NCI-H146 (cell line): ENCODE data around the gene SH3GL1.

Experiments
- DNase-seq: peaks from one replicate; lab custom pipeline; 2025; lab: John Stamatoyannopoulos, UW

SH3GL1 gene

GRCh38 chr19:4375164-4376027 lies 25.0 kb downstream of the SH3GL1 start:
- DNase-seq, result peak; percentile 54

- no peak for DNase-seq
Measured at GRCh38 chr19:4374498-4375163, 25.7 kb downstream of the SH3GL1 start.

- DNase-seq, result no peak
Measured at GRCh38 chr19:4373601-4374497, 26.5 kb downstream of the SH3GL1 start.

- no peak for DNase-seq
Measured at GRCh38 chr19:4373013-4373367, 27.4 kb downstream of the SH3GL1 start.

- no peak for DNase-seq
Measured at GRCh38 chr19:4372165-4373012, 28.0 kb downstream of the SH3GL1 start.

- DNase-seq, result no peak
Measured at GRCh38 chr19:4371247-4372164, 28.8 kb downstream of the SH3GL1 start.

- no peak for DNase-seq
Measured at GRCh38 chr19:4370418-4371041, 29.8 kb downstream of the SH3GL1 start.

GRCh38 chr19:4369888-4370260 lies 30.5 kb downstream of the SH3GL1 start:
- no peak for DNase-seq

GRCh38 chr19:4369109-4369887 lies 31.0 kb downstream of the SH3GL1 start:
- DNase-seq, result no peak

- no peak for DNase-seq
Measured at GRCh38 chr19:4368128-4368820, 32.1 kb downstream of the SH3GL1 start.

- no peak for DNase-seq
Measured at GRCh38 chr19:4367781-4368127, 32.6 kb downstream of the SH3GL1 start.

- DNase-seq, result no peak
Measured at GRCh38 chr19:4367336-4367723, 33.0 kb downstream of the SH3GL1 start.

GRCh38 chr19:4366666-4367335 lies 33.5 kb downstream of the SH3GL1 start:
- DNase-seq, result no peak

- no peak for DNase-seq
Measured at GRCh38 chr19:4365791-4366665, 34.3 kb downstream of the SH3GL1 start.

- DNase-seq, result no peak
Measured at GRCh38 chr19:4365341-4365740, 35.0 kb downstream of the SH3GL1 start.

GRCh38 chr19:4363571-4364304 lies 36.6 kb downstream of the SH3GL1 start:
- DNase-seq, result no peak
